Measurements from ENCODE around the gene LRP1.

DNA sequence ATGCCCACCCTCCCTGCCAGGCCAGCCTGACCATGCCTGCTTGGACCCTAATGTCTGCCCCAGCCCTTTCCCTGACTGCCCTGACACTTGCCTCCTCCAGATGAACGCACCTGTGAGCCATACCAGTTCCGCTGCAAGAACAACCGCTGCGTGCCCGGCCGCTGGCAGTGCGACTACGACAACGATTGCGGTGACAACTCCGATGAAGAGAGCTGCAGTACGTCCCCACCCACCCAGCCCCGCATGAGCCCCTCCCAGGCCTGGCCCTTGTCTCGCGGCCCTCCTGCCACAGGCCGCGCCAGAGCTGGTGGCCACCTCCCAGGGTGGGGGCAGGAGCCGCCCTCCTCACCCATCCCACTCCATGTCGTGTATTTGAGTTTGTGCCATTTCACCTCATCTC lies 74.0 kb downstream of the LRP1 start:
- TF ChIP-seq, protein P1, sequence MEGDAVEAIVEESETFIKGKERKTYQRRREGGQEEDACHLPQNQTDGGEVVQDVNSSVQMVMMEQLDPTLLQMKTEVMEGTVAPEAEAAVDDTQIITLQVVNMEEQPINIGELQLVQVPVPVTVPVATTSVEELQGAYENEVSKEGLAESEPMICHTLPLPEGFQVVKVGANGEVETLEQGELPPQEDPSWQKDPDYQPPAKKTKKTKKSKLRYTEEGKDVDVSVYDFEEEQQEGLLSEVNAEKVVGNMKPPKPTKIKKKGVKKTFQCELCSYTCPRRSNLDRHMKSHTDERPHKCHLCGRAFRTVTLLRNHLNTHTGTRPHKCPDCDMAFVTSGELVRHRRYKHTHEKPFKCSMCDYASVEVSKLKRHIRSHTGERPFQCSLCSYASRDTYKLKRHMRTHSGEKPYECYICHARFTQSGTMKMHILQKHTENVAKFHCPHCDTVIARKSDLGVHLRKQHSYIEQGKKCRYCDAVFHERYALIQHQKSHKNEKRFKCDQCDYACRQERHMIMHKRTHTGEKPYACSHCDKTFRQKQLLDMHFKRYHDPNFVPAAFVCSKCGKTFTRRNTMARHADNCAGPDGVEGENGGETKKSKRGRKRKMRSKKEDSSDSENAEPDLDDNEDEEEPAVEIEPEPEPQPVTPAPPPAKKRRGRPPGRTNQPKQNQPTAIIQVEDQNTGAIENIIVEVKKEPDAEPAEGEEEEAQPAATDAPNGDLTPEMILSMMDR (IDR thresholded peaks at IDR 0.05; ENCODE audit: insufficient read depth, low read length), result no peak
- TF ChIP-seq POLR2AphosphoS5 (IDR thresholded peaks at IDR 0.05; ENCODE audit: low read depth), result no peak
- TF ChIP-seq, protein P2, sequence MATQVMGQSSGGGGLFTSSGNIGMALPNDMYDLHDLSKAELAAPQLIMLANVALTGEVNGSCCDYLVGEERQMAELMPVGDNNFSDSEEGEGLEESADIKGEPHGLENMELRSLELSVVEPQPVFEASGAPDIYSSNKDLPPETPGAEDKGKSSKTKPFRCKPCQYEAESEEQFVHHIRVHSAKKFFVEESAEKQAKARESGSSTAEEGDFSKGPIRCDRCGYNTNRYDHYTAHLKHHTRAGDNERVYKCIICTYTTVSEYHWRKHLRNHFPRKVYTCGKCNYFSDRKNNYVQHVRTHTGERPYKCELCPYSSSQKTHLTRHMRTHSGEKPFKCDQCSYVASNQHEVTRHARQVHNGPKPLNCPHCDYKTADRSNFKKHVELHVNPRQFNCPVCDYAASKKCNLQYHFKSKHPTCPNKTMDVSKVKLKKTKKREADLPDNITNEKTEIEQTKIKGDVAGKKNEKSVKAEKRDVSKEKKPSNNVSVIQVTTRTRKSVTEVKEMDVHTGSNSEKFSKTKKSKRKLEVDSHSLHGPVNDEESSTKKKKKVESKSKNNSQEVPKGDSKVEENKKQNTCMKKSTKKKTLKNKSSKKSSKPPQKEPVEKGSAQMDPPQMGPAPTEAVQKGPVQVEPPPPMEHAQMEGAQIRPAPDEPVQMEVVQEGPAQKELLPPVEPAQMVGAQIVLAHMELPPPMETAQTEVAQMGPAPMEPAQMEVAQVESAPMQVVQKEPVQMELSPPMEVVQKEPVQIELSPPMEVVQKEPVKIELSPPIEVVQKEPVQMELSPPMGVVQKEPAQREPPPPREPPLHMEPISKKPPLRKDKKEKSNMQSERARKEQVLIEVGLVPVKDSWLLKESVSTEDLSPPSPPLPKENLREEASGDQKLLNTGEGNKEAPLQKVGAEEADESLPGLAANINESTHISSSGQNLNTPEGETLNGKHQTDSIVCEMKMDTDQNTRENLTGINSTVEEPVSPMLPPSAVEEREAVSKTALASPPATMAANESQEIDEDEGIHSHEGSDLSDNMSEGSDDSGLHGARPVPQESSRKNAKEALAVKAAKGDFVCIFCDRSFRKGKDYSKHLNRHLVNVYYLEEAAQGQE (IDR thresholded peaks at IDR 0.05; ENCODE audit: insufficient replicate concordance, low read depth), result no peak
